ENCODE data around the gene HRK.

DNA sequence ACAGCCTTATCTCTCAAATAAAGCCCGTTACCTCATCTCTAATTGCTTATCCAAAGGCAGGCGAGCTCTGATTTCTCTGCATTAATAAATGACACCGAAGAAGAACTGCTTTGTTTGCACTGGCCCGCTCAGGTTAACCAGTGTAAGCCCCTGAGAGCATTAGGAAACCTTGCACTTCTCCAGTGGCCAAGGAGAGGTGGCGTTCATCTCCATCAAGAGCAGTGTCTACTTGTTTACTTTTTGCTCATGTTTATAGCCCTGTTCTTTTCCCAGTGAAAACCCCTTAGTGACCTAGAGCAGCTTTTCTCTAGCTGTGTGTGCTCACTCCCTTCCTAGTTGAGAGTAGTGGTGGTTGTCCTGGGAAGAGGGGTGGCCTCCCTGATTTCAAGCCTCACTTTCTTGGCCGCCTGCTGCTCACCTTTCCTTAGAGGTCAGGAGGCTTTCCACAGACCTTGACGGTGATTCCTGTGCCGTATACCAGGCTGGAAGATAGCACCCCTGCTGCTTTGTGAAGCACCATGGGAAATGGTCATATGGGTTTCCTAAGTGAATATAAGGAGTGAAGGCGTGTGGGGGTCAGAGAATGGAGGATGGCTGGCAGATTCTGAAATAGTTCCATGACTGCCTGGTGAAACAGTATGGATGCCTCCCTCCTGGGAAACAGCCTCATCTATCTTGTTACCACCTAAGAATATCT is 46.2 kb upstream of the HRK start:
- TF ChIP-seq, protein P1, sequence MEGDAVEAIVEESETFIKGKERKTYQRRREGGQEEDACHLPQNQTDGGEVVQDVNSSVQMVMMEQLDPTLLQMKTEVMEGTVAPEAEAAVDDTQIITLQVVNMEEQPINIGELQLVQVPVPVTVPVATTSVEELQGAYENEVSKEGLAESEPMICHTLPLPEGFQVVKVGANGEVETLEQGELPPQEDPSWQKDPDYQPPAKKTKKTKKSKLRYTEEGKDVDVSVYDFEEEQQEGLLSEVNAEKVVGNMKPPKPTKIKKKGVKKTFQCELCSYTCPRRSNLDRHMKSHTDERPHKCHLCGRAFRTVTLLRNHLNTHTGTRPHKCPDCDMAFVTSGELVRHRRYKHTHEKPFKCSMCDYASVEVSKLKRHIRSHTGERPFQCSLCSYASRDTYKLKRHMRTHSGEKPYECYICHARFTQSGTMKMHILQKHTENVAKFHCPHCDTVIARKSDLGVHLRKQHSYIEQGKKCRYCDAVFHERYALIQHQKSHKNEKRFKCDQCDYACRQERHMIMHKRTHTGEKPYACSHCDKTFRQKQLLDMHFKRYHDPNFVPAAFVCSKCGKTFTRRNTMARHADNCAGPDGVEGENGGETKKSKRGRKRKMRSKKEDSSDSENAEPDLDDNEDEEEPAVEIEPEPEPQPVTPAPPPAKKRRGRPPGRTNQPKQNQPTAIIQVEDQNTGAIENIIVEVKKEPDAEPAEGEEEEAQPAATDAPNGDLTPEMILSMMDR (IDR thresholded peaks at IDR 0.05; ENCODE audit: borderline replicate concordance, extremely low read depth, low read length, poor library complexity, severe bottlenecking), result no peak
- TF ChIP-seq EZH2 (IDR thresholded peaks at IDR 0.05; ENCODE audit: borderline replicate concordance, low read depth, low read length, severe bottlenecking), result no peak
